ENCODE results near the gene MAGT1.

DNA sequence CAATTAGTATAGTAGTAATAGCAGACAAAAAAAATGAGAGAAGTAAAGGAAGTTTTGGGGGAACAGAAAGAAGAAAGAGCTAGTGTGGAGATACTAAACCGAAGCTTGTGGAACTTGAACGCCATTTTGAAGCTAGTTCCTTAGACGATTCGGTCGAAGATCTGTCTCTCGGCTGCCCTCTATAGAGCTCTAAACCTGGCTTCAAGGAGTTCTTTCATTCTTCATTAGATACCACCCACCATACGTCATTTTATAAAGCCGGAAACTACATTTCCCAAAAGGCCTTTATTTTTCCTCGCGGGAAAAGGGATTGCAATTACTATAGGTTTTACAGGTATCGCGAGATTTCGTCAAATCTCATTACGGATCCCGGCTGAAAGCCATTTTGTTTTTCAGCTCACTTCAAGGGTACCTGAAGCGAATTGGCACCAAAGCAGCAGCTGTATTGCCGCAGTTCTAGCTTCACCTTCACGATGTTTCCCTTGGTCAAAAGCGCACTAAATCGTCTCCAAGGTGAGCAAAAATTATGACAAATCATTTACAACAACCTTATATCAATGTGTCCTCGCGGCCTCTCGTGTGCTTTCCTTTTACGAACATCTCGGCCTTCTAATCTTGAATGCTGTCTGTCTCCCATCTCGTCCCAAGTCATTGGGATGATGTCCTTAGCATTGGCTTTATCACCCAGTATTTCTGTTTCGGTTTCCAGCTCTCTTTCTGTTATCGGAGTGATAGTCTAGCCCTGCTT, 4.0 kb upstream of the MAGT1 start, which contains the start of gene COX7B:
- TF ChIP-seq GATA2 (IDR thresholded peaks at IDR 0.05; ENCODE audit: low read depth, low read length) (no peak), GATA3 (IDR thresholded peaks at IDR 0.05; ENCODE audit: low read depth, low read length) (no peak)

Measured in SH-SY5Y (cell line).